Muscle layer of duodenum (tissue), 2 donors: ENCODE data around the gene MELTF.
A peak's percentile ranks its signal among the peaks of the same experiment; 100 is the strongest.
"Not testable (repeated sequence)": the region's sequence is repeated elsewhere in the genome, so short reads cannot be mapped to it uniquely, and the experiment has no call there.

Source experiments
- H3K27ac ChIP-seq: one replicate; pipeline ENCODE4 v1.7.0; 2013; ENCODE audit warnings: mild to moderate bottlenecking, low read length
- H3K27me3 ChIP-seq: one replicate; pipeline ENCODE4 v1.7.0; 2013; ENCODE audit warnings: low read depth, mild to moderate bottlenecking, control low read depth, low read length
- H3K36me3 ChIP-seq, 2 donors: one replicate each; pipeline ENCODE4 v1.7.0; 2013; ENCODE audit warnings: low read length in 2 of 2, control low read depth in 1 of 2, mild to moderate bottlenecking in 1 of 2; ENCODE audit not compliant: insufficient read depth in 2 of 2, control insufficient read depth in 1 of 2
- H3K4me1 ChIP-seq, 2 donors: one replicate each; pipeline ENCODE4 v1.7.0; 2013; ENCODE audit warnings: low read length in 2 of 2, mild to moderate bottlenecking in 2 of 2, control low read depth in 1 of 2, moderate library complexity in 1 of 2; ENCODE audit not compliant: insufficient read depth in 2 of 2, control insufficient read depth in 1 of 2
- H3K4me3 ChIP-seq, 2 donors: one replicate each; pipeline ENCODE4 v1.7.0; 2013; ENCODE audit warnings: low read length in 2 of 2, low read depth in 1 of 2, mild to moderate bottlenecking in 1 of 2
- H3K9me3 ChIP-seq, 2 donors: one replicate each; pipeline ENCODE4 v1.7.0; 2013; ENCODE audit warnings: low read length in 2 of 2, control low read depth in 1 of 2, mild to moderate bottlenecking in 1 of 2; ENCODE audit not compliant: control insufficient read depth in 1 of 2
- donor health status: healthy.

MELTF gene

GRCh38 chr3:197035577-197035976 lies 6.0 kb upstream of the MELTF start:
- no peaks in the 10 kb centered on the region for H3K27me3 ChIP-seq
- no peaks in the 10 kb centered on the region for H3K36me3 ChIP-seq
- no peaks in the 10 kb centered on the region for H3K9me3 ChIP-seq
- peaks cover 0 to 4% of the 10 kb centered on the region in 2 donors for H3K4me1 ChIP-seq
- H3K4me3 ChIP-seq: no peak overlapping the region
- H3K27ac ChIP-seq: no peak overlapping the region

GRCh38 chr3:197034778-197035177 lies 5.2 kb upstream of the MELTF start:
- H3K4me1 ChIP-seq, H3K27me3 ChIP-seq, H3K4me3 ChIP-seq, H3K36me3 ChIP-seq, H3K9me3 ChIP-seq, H3K27ac ChIP-seq: not testable (repeated sequence)

GRCh38 chr3:197033764-197034163 lies 4.1 kb upstream of the MELTF start:
- H3K4me1 ChIP-seq: peaks cover 4 to 13% of the 10 kb centered on the region in 2 donors
- H3K27me3 ChIP-seq, H3K9me3 ChIP-seq, H3K4me3 ChIP-seq, H3K27ac ChIP-seq, H3K36me3 ChIP-seq: not testable (repeated sequence)

DNA sequence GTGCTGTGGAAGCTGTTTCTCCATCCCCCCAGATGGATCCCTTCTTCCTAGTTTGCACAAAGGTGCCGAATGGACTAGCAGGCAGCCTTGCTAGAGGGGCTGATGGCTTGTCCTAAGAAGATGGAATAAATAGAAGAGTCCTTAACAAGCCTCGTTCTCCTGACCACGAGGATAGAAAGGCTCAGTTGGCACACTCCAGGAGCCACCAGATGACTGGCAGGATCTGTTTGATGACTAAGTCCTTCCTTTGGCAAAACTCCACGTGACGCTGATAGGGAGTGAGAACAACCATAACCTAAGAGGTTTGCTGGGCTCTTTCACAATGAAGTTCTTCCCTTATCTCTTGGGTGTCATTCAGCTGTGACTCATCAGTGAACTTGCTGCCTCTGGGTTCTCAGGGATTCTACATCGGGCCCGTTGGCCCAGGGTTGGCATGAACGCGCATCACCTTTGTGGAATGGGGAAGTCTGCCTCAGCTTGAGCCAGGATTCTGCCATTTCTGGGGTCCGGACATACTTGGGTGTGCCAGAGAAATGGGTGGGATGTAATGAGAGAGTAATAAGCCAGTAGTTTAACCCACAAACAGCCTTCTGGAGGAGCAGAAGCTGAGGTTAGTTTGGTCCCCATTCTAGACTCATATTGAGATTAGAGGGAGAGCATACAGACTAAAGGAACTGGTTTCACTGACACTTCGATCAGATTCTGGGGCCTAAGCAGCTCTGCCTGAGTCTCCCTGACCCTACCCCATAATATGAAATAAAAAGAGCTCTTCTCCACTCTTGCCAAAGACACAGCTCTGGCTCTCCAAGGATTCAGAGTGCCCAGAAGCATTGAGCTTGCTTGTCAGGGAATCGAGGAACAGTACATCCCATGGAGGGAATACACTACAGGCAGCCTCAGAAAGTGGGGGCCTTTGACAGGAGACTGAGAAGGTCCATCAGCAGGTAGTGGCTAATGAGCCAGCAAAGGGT lies 2.0 kb upstream of the MELTF start:
- H3K27me3 ChIP-seq: no peaks in the 10 kb centered on the region
- H3K36me3 ChIP-seq: no peaks in the 10 kb centered on the region
- no peak overlapping the region for H3K27ac ChIP-seq

DNA sequence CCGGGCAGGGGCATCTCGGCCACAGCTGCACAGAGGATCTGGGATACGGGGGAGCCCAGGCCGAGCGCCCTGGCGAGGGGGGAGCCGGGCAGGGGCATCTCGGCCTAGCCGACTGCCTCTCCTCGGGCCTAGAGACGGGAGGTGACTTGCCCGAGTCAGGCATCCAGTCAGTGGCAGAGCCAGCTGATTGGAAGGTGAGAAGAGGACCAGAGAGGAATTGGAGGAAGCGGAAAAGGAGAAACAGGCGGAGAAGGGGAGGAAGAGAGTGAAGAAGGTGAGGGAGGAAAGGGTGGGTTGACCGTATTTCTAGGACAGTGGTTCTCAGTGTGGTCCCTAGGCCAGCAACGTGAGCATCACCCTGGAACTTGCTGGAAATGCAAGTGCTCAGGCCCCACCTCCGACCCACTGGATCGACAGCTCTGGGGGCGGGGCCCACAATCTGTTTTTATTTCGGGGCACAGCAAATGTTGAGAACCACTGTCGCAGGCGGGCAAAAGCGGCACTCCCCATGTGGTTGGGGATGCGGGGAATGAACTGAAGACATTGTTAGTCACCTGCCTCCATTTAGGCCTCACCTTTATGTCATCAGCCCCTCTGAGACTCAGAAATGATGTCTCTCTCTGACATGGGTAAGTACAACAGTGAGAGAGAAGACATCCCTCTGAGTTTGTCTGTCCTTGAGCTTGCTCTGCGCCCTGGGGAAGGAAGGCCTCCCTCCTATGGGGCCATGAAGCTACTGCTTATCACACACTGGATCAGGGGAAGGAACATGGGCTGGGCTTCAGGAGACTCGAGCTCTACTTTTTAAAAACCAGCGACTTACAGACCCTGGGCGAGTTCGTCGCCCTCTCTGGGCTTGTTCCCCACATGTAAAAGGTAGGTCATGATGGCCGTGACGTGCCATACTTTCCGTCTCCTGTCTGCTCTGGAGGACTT lies 1.0 kb upstream of the MELTF start:
- Histone ChIP-seq H3K27ac (no peak overlapping the region), H3K4me3 (peak overlapping the region in 1 of 2 donors; percentile 69), H3K4me1 (peaks cover 4 to 15% of the 10 kb centered on the region in 2 donors), H3K36me3 (no peaks in the 10 kb centered on the region), H3K9me3 (no peaks in the 10 kb centered on the region), H3K27me3 (no peaks in the 10 kb centered on the region)

More for the DNA sequence above, 2.0 kb upstream of the MELTF start:
- H3K9me3 ChIP-seq: no peaks in the 10 kb centered on the region
- no peak overlapping the region for H3K4me3 ChIP-seq
- peaks cover 4 to 15% of the 10 kb centered on the region in 2 donors for H3K4me1 ChIP-seq

DNA sequence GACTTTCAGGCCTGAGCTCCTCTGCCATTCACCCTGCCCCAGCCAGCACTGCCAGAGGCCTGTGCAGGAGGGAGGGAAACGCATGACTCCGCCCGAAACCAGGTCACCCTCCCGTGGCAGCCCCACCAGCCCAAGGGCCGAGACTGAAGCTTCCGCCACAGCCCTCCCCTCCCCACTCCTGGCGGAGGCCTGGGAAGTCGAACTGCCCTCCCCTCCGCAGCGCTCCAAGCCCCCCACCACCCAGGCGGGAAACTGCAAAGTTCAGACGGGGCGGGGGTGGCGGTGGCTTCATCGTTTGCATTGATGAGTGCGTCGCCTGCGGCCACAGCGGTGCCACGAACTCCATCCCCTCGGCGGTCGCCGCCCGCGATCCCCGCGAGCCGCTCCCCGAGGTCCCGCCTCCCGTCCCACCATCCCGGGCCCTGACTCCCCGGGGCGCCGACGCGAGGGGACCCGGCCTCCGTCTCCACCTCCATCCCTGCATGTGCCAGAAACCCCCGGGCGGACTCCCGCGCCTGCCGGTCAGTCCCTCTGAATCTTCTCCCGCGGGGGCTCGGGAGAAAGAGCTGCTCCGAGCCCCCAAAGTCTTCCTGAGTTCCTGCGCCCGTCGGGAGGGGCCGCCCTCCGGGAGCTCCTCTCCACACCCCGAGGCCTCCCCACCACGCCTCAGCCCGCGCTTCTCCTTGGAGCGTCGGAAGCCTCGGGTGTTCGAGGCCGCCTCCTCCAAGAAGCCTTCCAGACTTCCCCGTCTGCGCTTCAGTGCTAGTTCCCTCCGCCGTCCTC lies 698 bp downstream of the MELTF start:
- Histone ChIP-seq H3K36me3 (no peaks in the 10 kb centered on the region), H3K4me1 (peaks cover 4 to 15% of the 10 kb centered on the region in 2 donors), H3K9me3 (no peaks in the 10 kb centered on the region), H3K4me3 (peak overlapping the region; percentile 7 to 69), H3K27ac (no peak overlapping the region), H3K27me3 (no peaks in the 10 kb centered on the region)

GRCh38 chr3:197027896-197028727 lies 1.5 kb downstream of the MELTF start:
- Histone ChIP-seq H3K9me3 (no peaks in the 10 kb centered on the region), H3K4me3 (peak overlapping the region in 1 of 2 donors; percentile 69), H3K27me3 (peaks cover 5% of the 10 kb centered on the region), H3K27ac (no peak overlapping the region), H3K36me3 (no peaks in the 10 kb centered on the region), H3K4me1 (peaks cover 4 to 15% of the 10 kb centered on the region in 2 donors)

- peaks cover 7% of the 10 kb centered on the region for H3K27me3 ChIP-seq
These were observed 2.3 kb downstream of the MELTF start for GRCh38 chr3:197027151-197027895.

GRCh38 chr3:197026481-197026866 lies 3.1 kb downstream of the MELTF start:
- H3K36me3 ChIP-seq: no peaks in the 10 kb centered on the region
- no peaks in the 10 kb centered on the region for H3K9me3 ChIP-seq
- no peak overlapping the region for H3K27ac ChIP-seq
- H3K27me3 ChIP-seq: peaks cover 7% of the 10 kb centered on the region
- H3K4me1 ChIP-seq: peaks cover 0 to 15% of the 10 kb centered on the region in 2 donors
- no peak overlapping the region for H3K4me3 ChIP-seq

More at GRCh38 chr3:197027151-197027895, 2.3 kb downstream of the MELTF start:
- Histone ChIP-seq H3K4me1 (peaks cover 4 to 15% of the 10 kb centered on the region in 2 donors), H3K36me3 (no peaks in the 10 kb centered on the region), H3K4me3 (no peak overlapping the region), H3K9me3 (no peaks in the 10 kb centered on the region), H3K27ac (no peak overlapping the region)
